OCI-LY7 (cell line): ENCODE measurements around the gene JPT1. TPM values are rescaled to one million over a fixed set of nuclear protein-coding genes. Genes with fewer than 3 reads are reported as not detected.
A peak's percentile ranks its signal among the peaks of the same experiment; 100 is the strongest.

Experiments used
- BruUV-seq: library from RNA; stranded (reverse); fragments of 400-500 nt; replicated peaks from 2 replicates; lab custom pipeline; 2021; lab: Mats Ljungman, UMichigan
- CTCF ChIA-PET: fragments of 300-600 bp; sonication (Branson Sonifier 250); formaldehyde crosslinking; loops from one replicate; lab custom pipeline; 2022; ENCODE audit warnings: antibody characterized with exemption; ENCODE audit not compliant: unreplicated experiment; lab: Charles Lee
- POLR2A ChIA-PET: fragments of 300-600 bp; sonication (Branson Sonifier 250); formaldehyde crosslinking; loops from one replicate; lab custom pipeline; 2022; ENCODE audit warnings: antibody characterized with exemption; lab: Charles Lee
- DNase-seq: peaks from one replicate; pipeline ENCODE4 v3.0.0-alpha.2; 2015; ENCODE audit warnings: low spot score
- H2AFZ ChIP-seq: fragments of 200-600 bp; sonication (generic), shearing (Covaris generic); 2 replicates; pipeline ENCODE4 v1.6.1; 2014; ENCODE audit warnings: mild to moderate bottlenecking, antibody characterized with exemption, low read length, moderate library complexity
- H3K27ac ChIP-seq: fragments of 200-600 bp; sonication (generic); 2 replicates; pipeline ENCODE4 v1.5.1; 2014; ENCODE audit warnings: mixed run types, low read depth, mild to moderate bottlenecking, moderate library complexity, low read length, inconsistent platforms; ENCODE audit not compliant: poor library complexity, severe bottlenecking
- H3K36me3 ChIP-seq: fragments of 200-600 bp; sonication (generic); 2 replicates; pipeline ENCODE4 v1.6.1; 2014; ENCODE audit warnings: mild to moderate bottlenecking, antibody characterized with exemption, low read length, moderate library complexity, mixed read lengths; ENCODE audit not compliant: insufficient read depth
- H3K4me1 ChIP-seq: fragments of 200-600 bp; sonication (generic); 2 replicates; pipeline ENCODE4 v1.5.1; 2014; ENCODE audit warnings: mild to moderate bottlenecking, low read length; ENCODE audit not compliant: insufficient read depth, poor library complexity, severe bottlenecking
- H3K4me2 ChIP-seq: fragments of 200-600 bp; sonication (generic); 2 replicates; pipeline ENCODE4 v1.6.1; 2014; ENCODE audit warnings: mild to moderate bottlenecking, low read length
- H3K4me3 ChIP-seq: fragments of 200-600 bp; sonication (generic); 2 replicates; pipeline ENCODE4 v1.5.1; 2014; ENCODE audit warnings: mild to moderate bottlenecking, low read depth, low read length; ENCODE audit not compliant: poor library complexity, severe bottlenecking
- H3K79me2 ChIP-seq: fragments of 200-600 bp; sonication (generic); 2 replicates; pipeline ENCODE4 v1.6.1; 2016; ENCODE audit warnings: low read depth, mild to moderate bottlenecking, low read length, moderate library complexity, mixed read lengths; ENCODE audit not compliant: insufficient read depth
- H3K9me2 ChIP-seq: fragments of 200-600 bp; sonication (generic); 2 replicates; pipeline ENCODE4 v1.6.1; 2016; ENCODE audit warnings: mild to moderate bottlenecking, low read length, mixed read lengths; ENCODE audit not compliant: insufficient read depth
- H3K9me3 ChIP-seq: fragments of 200-600 bp; sonication (generic); 2 replicates; pipeline ENCODE4 v1.6.1; 2014; ENCODE audit warnings: mild to moderate bottlenecking, mixed run types, low read length, mixed read lengths
- H4K20me1 ChIP-seq: fragments of 200-600 bp; sonication (generic); 2 replicates; pipeline ENCODE4 v1.6.1; 2014; ENCODE audit warnings: mild to moderate bottlenecking, antibody characterized with exemption, low read length, moderate library complexity, mixed read lengths; ENCODE audit not compliant: insufficient read depth
- EZH2phosphoT487 ChIP-seq: fragments of 200-600 bp; sonication (generic); IDR thresholded peaks from 2 replicates; pipeline ENCODE4 v1.6.1; 2018; ENCODE audit warnings: low read depth, borderline replicate concordance, mild to moderate bottlenecking, mixed run types, antibody characterized with exemption, low read length, moderate library complexity, mixed read lengths
- intact Hi-C: fragments of 100-400 bp; cut with micrococcal nuclease; formaldehyde crosslinking; loops from one replicate; pipeline ENCODE4 v1.10.0; 2022; ENCODE audit not compliant: unreplicated experiment
- total RNA-seq, 2 experiments: library from RNA; depleted of rRNA in 1 of 2; stranded (reverse); fragments of >200 nt in 1 of 2; shearing (Covaris generic) in 1 of 2; gene quantifications; 2 replicates each; pipeline ENCODE4 v1.2.3, GENCODE V29; 2014 to 2022
- TF ChIP-seq, protein P1 (sequence below): fragments of 200-600 bp; sonication (generic); conservative IDR thresholded peaks from 2 replicates; pipeline ENCODE4 v1.5.1; 2014; ENCODE audit warnings: mild to moderate bottlenecking, antibody characterized with exemption, low read length, moderate library complexity, mixed read lengths

Gene JPT1
- total RNA-seq, 2 experiments from 2014 or later, result 121 to 251 TPM

DNA sequence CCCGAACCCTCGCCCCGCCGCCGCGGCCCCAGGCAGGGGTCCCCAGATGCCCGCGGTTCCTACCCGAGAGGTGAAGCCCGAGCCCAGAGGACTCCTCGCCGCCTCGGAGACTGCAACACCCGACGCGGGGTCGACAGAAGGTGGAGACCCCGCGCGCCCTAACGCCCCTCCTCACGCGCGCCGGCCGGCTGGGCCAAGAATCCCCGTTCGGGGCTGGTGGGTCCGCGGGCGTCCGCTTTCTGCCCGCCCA, 27.9 kb upstream of the JPT1 start:
- Histone ChIP-seq H3K4me1 (peaks cover 24% of the 10 kb centered on the region), H3K36me3 (peaks cover 51% of the 10 kb centered on the region), H3K9me3 (no peaks in the 10 kb centered on the region), H3K4me3 (peak overlapping the region; percentile 88), H3K4me2 (peak overlapping the region; percentile 81), H4K20me1 (peaks cover 10% of the 10 kb centered on the region), H3K79me2 (peaks cover 54% of the 10 kb centered on the region), H3K9me2 (no peaks in the 10 kb centered on the region), H2AFZ (peak overlapping the region; percentile 18; the same call in 1 of the 2 replicates), H3K27ac (peak overlapping the region; percentile 91)
- intact Hi-C loops, result loop anchor here (2.0 kb wide), 3 partner anchors 51 to 135 kb away; partner anchors contain the start of genes ATP5PD, KCTD2, MIF4GD and NT5C
- CTCF ChIA-PET, result no interaction called here
- TF ChIP-seq, protein P1, sequence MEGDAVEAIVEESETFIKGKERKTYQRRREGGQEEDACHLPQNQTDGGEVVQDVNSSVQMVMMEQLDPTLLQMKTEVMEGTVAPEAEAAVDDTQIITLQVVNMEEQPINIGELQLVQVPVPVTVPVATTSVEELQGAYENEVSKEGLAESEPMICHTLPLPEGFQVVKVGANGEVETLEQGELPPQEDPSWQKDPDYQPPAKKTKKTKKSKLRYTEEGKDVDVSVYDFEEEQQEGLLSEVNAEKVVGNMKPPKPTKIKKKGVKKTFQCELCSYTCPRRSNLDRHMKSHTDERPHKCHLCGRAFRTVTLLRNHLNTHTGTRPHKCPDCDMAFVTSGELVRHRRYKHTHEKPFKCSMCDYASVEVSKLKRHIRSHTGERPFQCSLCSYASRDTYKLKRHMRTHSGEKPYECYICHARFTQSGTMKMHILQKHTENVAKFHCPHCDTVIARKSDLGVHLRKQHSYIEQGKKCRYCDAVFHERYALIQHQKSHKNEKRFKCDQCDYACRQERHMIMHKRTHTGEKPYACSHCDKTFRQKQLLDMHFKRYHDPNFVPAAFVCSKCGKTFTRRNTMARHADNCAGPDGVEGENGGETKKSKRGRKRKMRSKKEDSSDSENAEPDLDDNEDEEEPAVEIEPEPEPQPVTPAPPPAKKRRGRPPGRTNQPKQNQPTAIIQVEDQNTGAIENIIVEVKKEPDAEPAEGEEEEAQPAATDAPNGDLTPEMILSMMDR, result no peak
- no peak for TF ChIP-seq EZH2phosphoT487
- POLR2A ChIA-PET, result no interaction called here
- BruUV-seq, result no TSS peak
- no peak for DNase-seq

DNA sequence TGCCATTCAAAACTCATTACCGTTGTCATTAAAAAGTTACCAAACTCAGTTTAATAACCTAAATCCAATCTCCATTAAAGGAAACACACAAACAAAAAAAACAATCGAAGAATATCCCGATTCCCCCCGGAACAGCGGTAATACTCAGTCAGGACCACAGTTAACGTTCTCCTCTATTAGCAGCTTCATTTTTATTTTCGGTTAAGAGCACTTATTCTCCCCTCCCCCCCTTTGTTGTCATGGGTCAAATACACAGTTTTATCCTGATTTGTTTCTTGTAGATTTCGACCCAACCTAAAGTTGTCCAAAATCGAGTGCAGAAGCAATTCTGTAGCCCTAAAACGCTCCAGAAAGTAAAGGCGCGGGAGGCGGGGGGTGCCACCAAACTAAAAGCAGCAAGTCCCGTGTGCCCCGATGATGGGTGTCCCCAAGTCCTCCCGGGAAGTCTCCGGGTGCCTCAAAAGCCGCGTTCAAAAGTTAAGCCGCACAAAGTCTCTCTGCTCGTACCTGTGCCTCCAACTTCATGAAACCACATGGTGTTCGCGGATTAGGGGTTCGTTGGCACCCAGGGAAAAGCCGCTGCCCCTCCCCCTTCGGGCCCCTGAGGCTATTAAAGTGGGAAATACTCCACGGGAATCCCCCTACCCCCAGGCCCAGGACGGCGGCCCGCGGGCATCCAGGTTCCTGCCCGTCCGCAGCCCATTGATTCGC, 27.5 kb upstream of the JPT1 start:
- Histone ChIP-seq H3K9me3 (no peaks in the 10 kb centered on the region), H3K36me3 (peaks cover 55% of the 10 kb centered on the region), H3K4me2 (peak overlapping the region; percentile 81), H3K79me2 (peaks cover 59% of the 10 kb centered on the region), H3K27ac (peak overlapping the region; percentile 91), H3K4me1 (peaks cover 24% of the 10 kb centered on the region), H2AFZ (peak overlapping the region; percentile 18; the same call in 1 of the 2 replicates), H4K20me1 (peaks cover 10% of the 10 kb centered on the region), H3K9me2 (no peaks in the 10 kb centered on the region), H3K4me3 (peak overlapping the region; percentile 88)
- BruUV-seq, result no TSS peak
- ChIA-PET POLR2A (interaction anchor here (0.5 to 1.0 kb wide), 2 partner anchors 10 to 85 kb away, joined by 5 to 7 read pairs; no protein-coding TSS in a partner anchor), CTCF (interaction anchor here (0.6 to 0.7 kb wide), 2 partner anchors 10 to 421 kb away, joined by 4 to 6 read pairs; no protein-coding TSS in a partner anchor)
- intact Hi-C loops, result loop anchor here (2.0 kb wide), 3 partner anchors 51 to 135 kb away; partner anchors contain the start of genes ATP5PD, KCTD2, MIF4GD and NT5C
- peak; percentile 55 for DNase-seq
- no peak for TF ChIP-seq EZH2phosphoT487

DNA sequence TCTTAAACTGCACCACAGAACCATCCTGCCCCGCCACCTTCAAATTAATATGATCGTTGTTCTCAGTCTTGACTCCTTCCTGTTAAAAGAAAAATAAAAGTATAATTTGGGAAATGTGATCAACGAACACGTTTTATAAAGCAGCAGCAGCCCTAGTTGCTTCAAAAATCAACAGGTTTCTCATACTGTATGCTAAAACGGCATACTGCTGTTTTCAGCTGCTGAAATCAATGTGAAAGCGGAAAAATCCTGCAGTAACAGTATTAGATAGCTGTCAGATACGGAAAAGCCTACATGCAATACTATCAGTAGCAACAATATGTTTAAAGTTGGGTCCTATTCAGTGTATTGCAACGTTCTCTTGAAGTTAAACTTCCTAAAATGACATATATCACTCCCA, 26.8 kb upstream of the JPT1 start:
- Histone ChIP-seq H3K4me2 (peak overlapping the region; percentile 81), H3K36me3 (peaks cover 61% of the 10 kb centered on the region), H3K9me2 (no peaks in the 10 kb centered on the region), H3K27ac (peak overlapping the region; percentile 91), H3K4me1 (peaks cover 24% of the 10 kb centered on the region), H3K4me3 (peak overlapping the region; percentile 88), H3K9me3 (no peaks in the 10 kb centered on the region), H2AFZ (no peak overlapping the region), H3K79me2 (peaks cover 66% of the 10 kb centered on the region), H4K20me1 (peaks cover 10% of the 10 kb centered on the region)
- POLR2A ChIA-PET, result interaction anchor here (0.5 to 1.3 kb wide), 5 partner anchors 8 to 85 kb away, joined by 3 to 7 read pairs (median 4); no protein-coding TSS in a partner anchor
- CTCF ChIA-PET, result interaction anchor here (0.6 to 0.7 kb wide), 2 partner anchors 9 to 422 kb away, joined by 4 to 6 read pairs; no protein-coding TSS in a partner anchor
- DNase-seq, result no peak
- intact Hi-C loops, result no loop called here
- TSS peak; percentile 71 for BruUV-seq
- TF ChIP-seq EZH2phosphoT487, result no peak
